GM12878 (cell line): ENCODE results near the gene LHX6. TPM values are rescaled to one million over a fixed set of nuclear protein-coding genes. Genes with fewer than 3 reads are reported as not detected.

ENCODE experiments used
- ATAC-seq: fragments of 200-7000 bp; cut with Tn5 transposase; 3 replicates; pipeline ENCODE4 v1.9.1; 2020; ENCODE audit warnings: mild to moderate bottlenecking, moderate library complexity
- BruUV-seq: library from RNA; stranded (reverse); fragments of 400-500 nt; replicated peaks from 2 replicates; lab custom pipeline; 2021; lab: Mats Ljungman, UMichigan
- CTCF ChIA-PET: fragments of 300-600 bp; sonication (Branson Sonifier 250); formaldehyde crosslinking; extraction: SDS; loops from one replicate; lab custom pipeline; 2021; ENCODE audit warnings: inconsistent platforms; lab: Yijun Ruan, JAX
- POLR2A ChIA-PET: fragments of 350-600 bp; formaldehyde crosslinking; extraction: SDS; loops from one replicate; lab custom pipeline; 2021; ENCODE audit warnings: inconsistent platforms; lab: Charles Lee
- RAD21 ChIA-PET: fragments of 300-600 bp; sonication (Branson Sonifier 250); formaldehyde crosslinking; loops from one replicate; lab custom pipeline; 2023; ENCODE audit warnings: antibody characterized with exemption; ENCODE audit not compliant: unreplicated experiment; lab: Charles Lee
- SMC1A ChIA-PET: fragments of 300-600 bp; sonication (Branson Sonifier 250); formaldehyde crosslinking; loops from one replicate; lab custom pipeline; 2023; ENCODE audit not compliant: unreplicated experiment, uncharacterized antibody; lab: Charles Lee
- DNase-seq: peaks from one replicate; pipeline ENCODE4 v3.0.0-alpha.2; 2011; ENCODE audit warnings: low read depth, low spot score
- FAIRE-seq: peaks from 3 replicates; lab custom pipeline; 2011; peaks lifted over from hg19 to GRCh38; lab: Jason Lieb, UNC
- H2AFZ ChIP-seq: 2 replicates; pipeline ENCODE4 v1.6.0; 2011; ENCODE audit warnings: low read depth, low read length, control low read depth; ENCODE audit not compliant: control insufficient read depth
- H3K27ac ChIP-seq: 2 replicates; pipeline ENCODE4 v1.5.1; 2011; ENCODE audit warnings: control low read depth; ENCODE audit not compliant: control insufficient read depth, insufficient read depth
- H3K27me3 ChIP-seq, 2 experiments: replicated peaks in 1 of 2; 2 replicates each; pipeline versions ENCODE4 v1.6.0 to v1.6.1; 2011; ENCODE audit warnings: low read length in 1 of 2; ENCODE audit not compliant: control insufficient read depth in 2 of 2, insufficient read depth in 2 of 2
- H3K36me3 ChIP-seq, 2 experiments: 2 replicates each; pipeline ENCODE4 v1.5.1; 2011; ENCODE audit warnings: low read length in 1 of 2; ENCODE audit not compliant: control insufficient read depth in 2 of 2, insufficient read depth in 2 of 2
- H3K4me1 ChIP-seq: 2 replicates; pipeline ENCODE4 v1.6.1; 2011; ENCODE audit warnings: mild to moderate bottlenecking, low read length, moderate library complexity, mixed read lengths; ENCODE audit not compliant: control insufficient read depth, insufficient read depth
- H3K4me2 ChIP-seq: 2 replicates; pipeline ENCODE4 v1.6.0; 2011; ENCODE audit warnings: control low read depth; ENCODE audit not compliant: control insufficient read depth, insufficient read depth
- H3K4me3 ChIP-seq: fragments of 200-600 bp; sonication (generic); 2 replicates; pipeline ENCODE4 v1.5.1; 2016
- H3K79me2 ChIP-seq: 2 replicates; pipeline ENCODE4 v1.6.0; 2011; ENCODE audit warnings: low read length; ENCODE audit not compliant: control insufficient read depth, insufficient read depth
- H3K9ac ChIP-seq: 2 replicates; pipeline ENCODE4 v1.8.0; 2011; ENCODE audit warnings: low read length, control low read depth, mixed read lengths; ENCODE audit not compliant: control insufficient read depth, insufficient read depth
- H3K9me3 ChIP-seq: replicated peaks from 3 replicates; pipeline ENCODE4 v1.5.1; 2011; ENCODE audit warnings: mild to moderate bottlenecking, low read length; ENCODE audit not compliant: control insufficient read depth, insufficient read depth
- H4K20me1 ChIP-seq: 2 replicates; pipeline ENCODE4 v1.6.0; 2011; ENCODE audit not compliant: control insufficient read depth, insufficient read depth
- ATF7 ChIP-seq: fragments of 450-650 bp; IDR thresholded peaks from 2 replicates; pipeline ENCODE4 v1.6.1; 2016; ENCODE audit warnings: low read depth, mild to moderate bottlenecking
- CBX3 ChIP-seq: fragments of 200-600 bp; sonication (generic); IDR thresholded peaks from 2 replicates; pipeline ENCODE4 v1.6.1; 2016; ENCODE audit warnings: low read depth, borderline replicate concordance
- CHD2 ChIP-seq: IDR thresholded peaks from 2 replicates; pipeline ENCODE4 v1.6.1; 2011; ENCODE audit warnings: low read depth, low read length, improper control_type of control experiment, borderline replicate concordance
- EED ChIP-seq: sonication (generic); IDR thresholded peaks from 2 replicates; pipeline ENCODE4 v1.6.1; 2016; ENCODE audit warnings: antibody characterized with exemption, low read depth
- EP300 ChIP-seq, 2 experiments: fragments of 150-350 bp in 1 of 2; IDR thresholded peaks; 2 replicates each; pipeline ENCODE4 v1.6.1; 2011 to 2012; ENCODE audit warnings: low read depth in 2 of 2, low read length in 2 of 2, borderline replicate concordance in 1 of 2, improper control_type of control experiment in 1 of 2, inconsistent platforms in 1 of 2; ENCODE audit not compliant: control insufficient read depth in 1 of 2
- ETV6 ChIP-seq, 2 experiments: fragments of 450-650 bp in 1 of 2; IDR thresholded peaks in 1 of 2; conservative IDR thresholded peaks in 1 of 2; 2 replicates each; pipeline ENCODE4 v1.6.1; 2014; ENCODE audit warnings: antibody characterized with exemption in 1 of 2, borderline replicate concordance in 1 of 2, low read depth in 1 of 2, mild to moderate bottlenecking in 1 of 2, moderate library complexity in 1 of 2
- FOS ChIP-seq: IDR thresholded peaks from 3 replicates; pipeline ENCODE4 v1.6.1; 2011; ENCODE audit warnings: borderline replicate concordance; ENCODE audit not compliant: insufficient read length; ENCODE audit errors: extremely low read depth
- FOXM1 ChIP-seq: IDR thresholded peaks from 2 replicates; pipeline ENCODE4 v1.6.1; 2012; ENCODE audit warnings: low read depth, mild to moderate bottlenecking, inconsistent platforms, low read length, moderate library complexity
- HDGF ChIP-seq: fragments of 450-650 bp; IDR thresholded peaks from 2 replicates; pipeline ENCODE4 v1.6.1; 2016; ENCODE audit warnings: antibody characterized with exemption
- MTA2 ChIP-seq: fragments of 450-650 bp; IDR thresholded peaks from 2 replicates; pipeline ENCODE4 v1.6.1; 2016; ENCODE audit warnings: low read depth, mild to moderate bottlenecking, moderate library complexity
- NBN ChIP-seq: fragments of 450-650 bp; IDR thresholded peaks from 2 replicates; pipeline ENCODE4 v1.6.1; 2016
- NFXL1 ChIP-seq: fragments of 450-650 bp; IDR thresholded peaks from 2 replicates; pipeline ENCODE4 v1.6.1; 2017; ENCODE audit warnings: antibody characterized with exemption, mild to moderate bottlenecking, borderline replicate concordance
- PAX5 ChIP-seq: IDR thresholded peaks from 2 replicates; pipeline ENCODE4 v1.6.1; 2011; ENCODE audit warnings: low read depth, low read length, borderline replicate concordance
- PAX8 ChIP-seq: fragments of 450-650 bp; IDR thresholded peaks from 2 replicates; pipeline ENCODE4 v1.6.1; 2017; ENCODE audit warnings: mild to moderate bottlenecking, moderate library complexity
- POU2F2 ChIP-seq: IDR thresholded peaks from 3 replicates; pipeline ENCODE4 v1.6.1; 2011; ENCODE audit warnings: low read depth, mild to moderate bottlenecking, low read length, borderline replicate concordance
- SP1 ChIP-seq: IDR thresholded peaks from one replicate; pipeline ENCODE4 v1.6.1; 2011; ENCODE audit warnings: low read depth, low read length
- YY1 ChIP-seq: IDR thresholded peaks from 2 replicates; pipeline ENCODE4 v1.6.1; 2011; ENCODE audit warnings: low read depth, mild to moderate bottlenecking, low read length
- ZNF207 ChIP-seq: fragments of 450-650 bp; IDR thresholded peaks from 2 replicates; pipeline ENCODE4 v1.6.1; 2014; ENCODE audit warnings: antibody characterized with exemption, mild to moderate bottlenecking, borderline replicate concordance
- WGBS: methylation state at CpG from one replicate; pipeline ENCODE4 v1.1.6; 2016; ENCODE audit warnings: low lambda C conversion rate; ENCODE audit not compliant: insufficient replicate concordance, insufficient coverage; ENCODE audit errors: missing lambda C conversion rate; 5-methylcytosine and 5-hydroxymethylcytosine counted together
- in situ Hi-C: fragments of 300-500 bp; cut with MboI; formaldehyde crosslinking; loops from 9 replicates; pipeline ENCODE4 v1.14.3; 2018; ENCODE audit warnings: mixed read lengths
- intact Hi-C: fragments of 100-400 bp; cut with micrococcal nuclease; formaldehyde crosslinking; loops from one replicate; pipeline ENCODE4 v1.14.2; 2022; ENCODE audit not compliant: unreplicated experiment
- polyA plus RNA-seq, 11 experiments: library from polyadenylated mRNA; depleted of rRNA in 4 of 11; unstranded in 6 of 11; stranded (reverse) in 5 of 11; fragments of >200 nt; fragmentation: Nextera tagmentation in 4 of 11; fragmentation: Illumina TruSeq in 1 of 11; extraction: Ambion mirVana in 4 of 11; extraction: Trizol in 1 of 11; gene quantifications; 1 replicate in 1 of 11; 2 replicates in 10 of 11; pipeline versions ENCODE4 v1.2.1 to v1.2.3, GENCODE V29; 2011 to 2016; ENCODE audit warnings: inconsistent platforms in 2 of 11, missing spikeins in 2 of 11, low read depth in 1 of 11
- total RNA-seq, 4 experiments: library from RNA; depleted of rRNA in 3 of 4; stranded (reverse); fragments of >200 nt in 3 of 4; fragmentation: Illumina TruSeq in 1 of 4; extraction: Trizol in 1 of 4; gene quantifications; 2 replicates each; pipeline versions ENCODE4 v1.2.1 to v1.2.3, GENCODE V29; 2013 to 2021
- TF ChIP-seq, protein P1 (sequence below): fragments of 450-650 bp; conservative IDR thresholded peaks from 2 replicates; pipeline ENCODE4 v1.6.1; 2017; ENCODE audit warnings: mild to moderate bottlenecking, moderate library complexity
- TF ChIP-seq, protein P2 (sequence below): fragments of 450-650 bp; IDR thresholded peaks from 2 replicates; pipeline ENCODE4 v1.6.1; 2018; ENCODE audit warnings: mild to moderate bottlenecking, low read depth, moderate library complexity; ENCODE audit not compliant: partially characterized antibody

The LHX6 gene
- total and polyA plus RNA-seq, 10 of the 15 experiments (the other 5 are each of a cell fraction or from before 2014, with no cell fraction given) = not detected

DNA sequence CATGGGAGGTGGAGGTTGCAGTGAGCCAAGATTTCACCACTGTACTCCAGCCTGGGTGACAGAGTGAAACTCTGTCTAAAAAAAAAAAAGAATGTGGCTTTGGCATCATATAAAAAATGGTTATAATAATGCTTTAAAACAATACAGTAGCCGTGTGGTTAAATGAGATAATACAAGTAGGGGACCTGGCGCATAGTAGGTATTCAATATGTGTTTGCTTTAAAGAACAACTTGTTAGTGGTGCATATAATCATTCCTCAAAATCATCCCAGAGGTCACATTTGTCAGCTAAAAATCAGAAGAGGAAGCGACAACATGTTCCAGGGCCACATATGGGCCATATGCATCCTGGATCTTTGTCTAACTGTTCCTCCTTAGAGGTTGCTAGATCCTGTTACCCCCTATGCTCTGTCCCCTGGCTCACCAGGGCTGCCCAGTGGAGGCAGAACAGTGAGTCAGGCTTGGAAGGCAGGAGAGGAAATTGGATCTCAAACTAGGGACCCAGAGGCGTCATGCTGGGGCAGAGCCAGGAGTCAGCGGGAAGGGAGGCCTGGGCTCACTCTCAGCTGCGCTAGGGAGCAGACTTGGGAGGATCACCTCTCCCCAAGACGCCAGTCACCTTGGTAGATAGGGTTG, 27.7 kb downstream of the LHX6 start:
- Histone ChIP-seq H3K27me3 (no peaks in the 10 kb centered on the region; a peak in 1 of 4 replicates), H2AFZ (no peak overlapping the region), H3K36me3 (no peaks in the 10 kb centered on the region), H3K79me2 (no peaks in the 10 kb centered on the region), H4K20me1 (no peaks in the 10 kb centered on the region), H3K9me3 (no peaks in the 10 kb centered on the region), H3K27ac (no peak overlapping the region), H3K9ac (no peak overlapping the region), H3K4me3 (no peak overlapping the region), H3K4me1 (no peaks in the 10 kb centered on the region), H3K4me2 (no peak overlapping the region)
- TF ChIP-seq, protein P1, sequence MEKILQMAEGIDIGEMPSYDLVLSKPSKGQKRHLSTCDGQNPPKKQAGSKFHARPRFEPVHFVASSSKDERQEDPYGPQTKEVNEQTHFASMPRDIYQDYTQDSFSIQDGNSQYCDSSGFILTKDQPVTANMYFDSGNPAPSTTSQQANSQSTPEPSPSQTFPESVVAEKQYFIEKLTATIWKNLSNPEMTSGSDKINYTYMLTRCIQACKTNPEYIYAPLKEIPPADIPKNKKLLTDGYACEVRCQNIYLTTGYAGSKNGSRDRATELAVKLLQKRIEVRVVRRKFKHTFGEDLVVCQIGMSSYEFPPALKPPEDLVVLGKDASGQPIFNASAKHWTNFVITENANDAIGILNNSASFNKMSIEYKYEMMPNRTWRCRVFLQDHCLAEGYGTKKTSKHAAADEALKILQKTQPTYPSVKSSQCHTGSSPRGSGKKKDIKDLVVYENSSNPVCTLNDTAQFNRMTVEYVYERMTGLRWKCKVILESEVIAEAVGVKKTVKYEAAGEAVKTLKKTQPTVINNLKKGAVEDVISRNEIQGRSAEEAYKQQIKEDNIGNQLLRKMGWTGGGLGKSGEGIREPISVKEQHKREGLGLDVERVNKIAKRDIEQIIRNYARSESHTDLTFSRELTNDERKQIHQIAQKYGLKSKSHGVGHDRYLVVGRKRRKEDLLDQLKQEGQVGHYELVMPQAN = no peak
- no peak for TF ChIP-seq SP1
- no peak for TF ChIP-seq MTA2
- no peak for TF ChIP-seq FOXM1
- TF ChIP-seq NFXL1 = no peak
- no peak for TF ChIP-seq POU2F2
- no peak for TF ChIP-seq ZNF207
- no peak for TF ChIP-seq EED
- TF ChIP-seq CBX3 = no peak
- TF ChIP-seq NBN = no peak
- no peak for TF ChIP-seq ETV6 (conservative IDR thresholded peaks at IDR 0.05 in 1 of 2, IDR thresholded peaks at IDR 0.05 in 1 of 2; ENCODE audit: borderline replicate concordance in 1 of 2, low read depth in 1 of 2)
- no peak for TF ChIP-seq ATF7
- TF ChIP-seq, protein P2, sequence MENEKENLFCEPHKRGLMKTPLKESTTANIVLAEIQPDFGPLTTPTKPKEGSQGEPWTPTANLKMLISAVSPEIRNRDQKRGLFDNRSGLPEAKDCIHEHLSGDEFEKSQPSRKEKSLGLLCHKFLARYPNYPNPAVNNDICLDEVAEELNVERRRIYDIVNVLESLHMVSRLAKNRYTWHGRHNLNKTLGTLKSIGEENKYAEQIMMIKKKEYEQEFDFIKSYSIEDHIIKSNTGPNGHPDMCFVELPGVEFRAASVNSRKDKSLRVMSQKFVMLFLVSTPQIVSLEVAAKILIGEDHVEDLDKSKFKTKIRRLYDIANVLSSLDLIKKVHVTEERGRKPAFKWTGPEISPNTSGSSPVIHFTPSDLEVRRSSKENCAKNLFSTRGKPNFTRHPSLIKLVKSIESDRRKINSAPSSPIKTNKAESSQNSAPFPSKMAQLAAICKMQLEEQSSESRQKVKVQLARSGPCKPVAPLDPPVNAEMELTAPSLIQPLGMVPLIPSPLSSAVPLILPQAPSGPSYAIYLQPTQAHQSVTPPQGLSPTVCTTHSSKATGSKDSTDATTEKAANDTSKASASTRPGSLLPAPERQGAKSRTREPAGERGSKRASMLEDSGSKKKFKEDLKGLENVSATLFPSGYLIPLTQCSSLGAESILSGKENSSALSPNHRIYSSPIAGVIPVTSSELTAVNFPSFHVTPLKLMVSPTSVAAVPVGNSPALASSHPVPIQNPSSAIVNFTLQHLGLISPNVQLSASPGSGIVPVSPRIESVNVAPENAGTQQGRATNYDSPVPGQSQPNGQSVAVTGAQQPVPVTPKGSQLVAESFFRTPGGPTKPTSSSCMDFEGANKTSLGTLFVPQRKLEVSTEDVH = no peak
- no peak for TF ChIP-seq EP300 (IDR thresholded peaks at IDR 0.05; ENCODE audit: borderline replicate concordance in 1 of 2, control insufficient read depth in 1 of 2, low read depth in 2 of 2, low read length in 2 of 2)
- TF ChIP-seq FOS = no peak
- no peak for TF ChIP-seq PAX5
- TF ChIP-seq YY1 = no peak
- TF ChIP-seq CHD2 = no peak
- TF ChIP-seq PAX8 = no peak
- TF ChIP-seq HDGF = no peak
- no TSS peak for BruUV-seq
- intact Hi-C loops (no loop called here), in situ Hi-C loops (no loop called here)
- no peak for DNase-seq
- WGBS = 53% methylated on average over 7 of the region's 7 CpGs
- ATAC-seq = no peak
- ChIA-PET CTCF (interaction anchor here (1.3 kb wide), 1 partner anchor 106 kb away, joined by 4 read pairs; no protein-coding TSS in a partner anchor), POLR2A (no interaction called here), RAD21 (no interaction called here), SMC1A (no interaction called here)
- FAIRE-seq = no peak
